Measurements from ENCODE around the gene ZNF621.

Gene ZNF621

DNA sequence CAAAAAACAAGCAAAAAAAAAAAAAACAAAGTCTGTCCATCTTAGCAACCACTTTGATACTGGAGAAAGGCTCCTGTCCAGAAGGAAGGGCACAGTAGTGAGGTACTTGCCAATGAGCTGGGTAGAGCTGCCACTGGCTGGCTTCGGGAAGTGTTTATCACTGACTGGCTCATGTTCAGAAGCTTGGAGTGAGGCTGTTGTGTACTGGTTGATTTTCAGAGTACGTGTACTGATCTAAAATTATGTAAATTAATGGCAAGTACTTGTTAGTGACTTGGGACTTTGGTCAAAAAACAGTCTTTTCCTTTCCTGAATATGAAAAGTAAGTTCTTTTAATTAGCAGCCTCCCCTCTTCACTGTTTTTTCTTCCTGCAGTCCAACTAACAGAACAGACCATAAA, 979 bp upstream of the ZNF621 start:
- Histone ChIP-seq H3K4me2 (ENCODE audit: low read length) (peak overlapping the region; percentile 92), H3K4me1 (ENCODE audit: control insufficient read depth, low read length) (peaks cover 20% of the 10 kb centered on the region), H3K27ac (ENCODE audit: low read depth, low read length) (no peak overlapping the region), H3K4me3 (ENCODE audit: low read length) (peak overlapping the region; percentile 98), H3K36me3 (ENCODE audit: control insufficient read depth, low read length) (peaks cover 9% of the 10 kb centered on the region; the same call in 1 of the 2 replicates), H3K79me2 (ENCODE audit: control insufficient read depth, low read length) (peaks cover 14% of the 10 kb centered on the region), H3K9me3 (ENCODE audit: control insufficient read depth, insufficient read depth, low read length) (no peaks in the 10 kb centered on the region), H3K27me3 (ENCODE audit: control insufficient read depth, low read length) (no peaks in the 10 kb centered on the region), H3F3A (ENCODE audit: control insufficient read depth, insufficient read depth) (no peaks in the 10 kb centered on the region), H4K20me1 (ENCODE audit: control insufficient read depth, insufficient read depth, low read depth, low read length) (no peaks in the 10 kb centered on the region), H3K9me2 (replicated peaks; ENCODE audit: control insufficient read depth, low read length) (no peaks in the 10 kb centered on the region)
- no peak for TF ChIP-seq EZH2phosphoT487 (IDR thresholded peaks at IDR 0.05; ENCODE audit: borderline replicate concordance, low read length)
- TF ChIP-seq, protein P1, sequence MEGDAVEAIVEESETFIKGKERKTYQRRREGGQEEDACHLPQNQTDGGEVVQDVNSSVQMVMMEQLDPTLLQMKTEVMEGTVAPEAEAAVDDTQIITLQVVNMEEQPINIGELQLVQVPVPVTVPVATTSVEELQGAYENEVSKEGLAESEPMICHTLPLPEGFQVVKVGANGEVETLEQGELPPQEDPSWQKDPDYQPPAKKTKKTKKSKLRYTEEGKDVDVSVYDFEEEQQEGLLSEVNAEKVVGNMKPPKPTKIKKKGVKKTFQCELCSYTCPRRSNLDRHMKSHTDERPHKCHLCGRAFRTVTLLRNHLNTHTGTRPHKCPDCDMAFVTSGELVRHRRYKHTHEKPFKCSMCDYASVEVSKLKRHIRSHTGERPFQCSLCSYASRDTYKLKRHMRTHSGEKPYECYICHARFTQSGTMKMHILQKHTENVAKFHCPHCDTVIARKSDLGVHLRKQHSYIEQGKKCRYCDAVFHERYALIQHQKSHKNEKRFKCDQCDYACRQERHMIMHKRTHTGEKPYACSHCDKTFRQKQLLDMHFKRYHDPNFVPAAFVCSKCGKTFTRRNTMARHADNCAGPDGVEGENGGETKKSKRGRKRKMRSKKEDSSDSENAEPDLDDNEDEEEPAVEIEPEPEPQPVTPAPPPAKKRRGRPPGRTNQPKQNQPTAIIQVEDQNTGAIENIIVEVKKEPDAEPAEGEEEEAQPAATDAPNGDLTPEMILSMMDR (IDR thresholded peaks at IDR 0.05; ENCODE audit: low read depth, low read length, poor library complexity, severe bottlenecking): no peak

DNA sequence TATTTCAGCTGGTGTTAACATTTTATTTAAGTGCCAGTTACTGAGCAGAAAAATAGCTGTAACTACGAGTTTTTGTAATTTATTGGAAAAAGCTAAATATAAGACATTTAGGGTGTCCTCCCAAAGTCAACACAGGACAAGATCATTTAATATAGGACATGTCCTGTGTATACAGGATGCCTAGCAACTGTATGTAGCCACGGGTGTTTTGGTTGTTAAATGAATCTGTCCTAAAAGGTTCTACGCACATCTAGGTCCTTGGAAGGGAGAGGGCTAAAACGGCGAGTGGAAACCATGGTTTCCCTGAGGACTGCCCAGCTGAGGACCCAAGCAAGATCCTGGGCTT, 565 bp upstream of the ZNF621 start:
- TF ChIP-seq, protein P1 (IDR thresholded peaks at IDR 0.05; ENCODE audit: low read depth, low read length, poor library complexity, severe bottlenecking): no peak
- no peak for TF ChIP-seq EZH2phosphoT487 (IDR thresholded peaks at IDR 0.05; ENCODE audit: borderline replicate concordance, low read length)

DNA sequence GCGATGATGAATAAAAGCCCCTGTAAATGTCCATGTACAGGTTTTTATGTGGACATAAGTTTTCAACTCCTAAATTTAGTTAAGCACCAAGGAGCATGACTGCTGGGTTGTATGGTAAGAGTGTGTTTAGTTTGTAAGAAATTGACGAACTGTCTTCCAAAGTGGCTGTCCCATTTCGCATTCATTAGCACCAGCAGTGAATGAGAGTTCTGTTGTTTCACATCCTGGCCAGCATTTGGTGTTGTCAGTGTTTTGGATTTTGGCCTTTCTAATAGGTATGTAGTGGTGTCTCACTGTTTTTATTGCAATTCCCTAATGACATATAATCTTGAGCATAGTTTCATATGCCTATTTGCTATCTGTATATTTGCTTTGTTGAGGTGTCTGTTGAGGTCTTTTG, 3.7 kb downstream of the ZNF621 start:
- H3K27me3 ChIP-seq (ENCODE audit: control insufficient read depth, low read length): no peaks in the 10 kb centered on the region
- H3K4me2 ChIP-seq (ENCODE audit: low read length): no peak overlapping the region
- no peak overlapping the region for H3K27ac ChIP-seq (ENCODE audit: low read depth, low read length)
- no peaks in the 10 kb centered on the region for H3K9me3 ChIP-seq (ENCODE audit: control insufficient read depth, insufficient read depth, low read length)
- no peak overlapping the region for H3K4me3 ChIP-seq (ENCODE audit: low read length)
- peaks cover 14% of the 10 kb centered on the region for H3K79me2 ChIP-seq (ENCODE audit: control insufficient read depth, low read length)
- peaks cover 20% of the 10 kb centered on the region for H3K4me1 ChIP-seq (ENCODE audit: control insufficient read depth, low read length)
- no peaks in the 10 kb centered on the region for H4K20me1 ChIP-seq (ENCODE audit: control insufficient read depth, insufficient read depth, low read depth, low read length)
- TF ChIP-seq, protein P1 (IDR thresholded peaks at IDR 0.05; ENCODE audit: low read depth, low read length, poor library complexity, severe bottlenecking): no peak
- no peak for TF ChIP-seq EZH2phosphoT487 (IDR thresholded peaks at IDR 0.05; ENCODE audit: borderline replicate concordance, low read length)
- H3F3A ChIP-seq (ENCODE audit: control insufficient read depth, insufficient read depth): no peaks in the 10 kb centered on the region
- no peaks in the 10 kb centered on the region for H3K9me2 ChIP-seq (replicated peaks; ENCODE audit: control insufficient read depth, low read length)
- peaks cover 41% of the 10 kb centered on the region for H3K36me3 ChIP-seq (ENCODE audit: control insufficient read depth, low read length)

More for the DNA sequence above, 565 bp upstream of the ZNF621 start:
- peaks cover 20% of the 10 kb centered on the region for H3K4me1 ChIP-seq (ENCODE audit: control insufficient read depth, low read length)
- peaks cover 9% of the 10 kb centered on the region; the same call in 1 of the 2 replicates for H3K36me3 ChIP-seq (ENCODE audit: control insufficient read depth, low read length)
- H3K9me3 ChIP-seq (ENCODE audit: control insufficient read depth, insufficient read depth, low read length): no peaks in the 10 kb centered on the region
- H3K4me2 ChIP-seq (ENCODE audit: low read length): peak overlapping the region; percentile 92
- H4K20me1 ChIP-seq (ENCODE audit: control insufficient read depth, insufficient read depth, low read depth, low read length): no peaks in the 10 kb centered on the region
- no peak overlapping the region for H3K27ac ChIP-seq (ENCODE audit: low read depth, low read length)
- no peaks in the 10 kb centered on the region for H3K9me2 ChIP-seq (replicated peaks; ENCODE audit: control insufficient read depth, low read length)
- H3K27me3 ChIP-seq (ENCODE audit: control insufficient read depth, low read length): no peaks in the 10 kb centered on the region
- H3K79me2 ChIP-seq (ENCODE audit: control insufficient read depth, low read length): peaks cover 14% of the 10 kb centered on the region
- H3K4me3 ChIP-seq (ENCODE audit: low read length): peak overlapping the region; percentile 98
- no peaks in the 10 kb centered on the region for H3F3A ChIP-seq (ENCODE audit: control insufficient read depth, insufficient read depth)

Data from DOHH2 (cell line).